IMR-90 (cell line): ENCODE data around the gene GDPD2. TPM values are rescaled to one million over a fixed set of nuclear protein-coding genes. Genes with fewer than 3 reads are reported as not detected.

Source experiments
- microRNA-seq, 2 experiments: library from miRNA; stranded (forward) in 1 of 2; unstranded in 1 of 2; fragments of 10-50 nt in 1 of 2; fragments of <30 nt in 1 of 2; gene quantifications in 1 of 2; microRNA quantifications in 1 of 2; one replicate each; pipeline versions ENCODE3 to v1.1.0; 2013 to 2020; ENCODE audit not compliant: insufficient read depth in 1 of 2, insufficient read length in 1 of 2, unreplicated experiment in 1 of 2
- polyA plus RNA-seq, 3 experiments: library from polyadenylated mRNA; depleted of rRNA; stranded (reverse); fragments of >200 nt; gene quantifications; 2 replicates each; pipeline ENCODE4 v1.2.3, GENCODE V29; 2012; ENCODE audit warnings: low replicate concordance in 1 of 3
- small RNA-seq, 5 experiments: library from RNA; depleted of rRNA; stranded (forward); fragments of <200 nt; gene quantifications; one replicate each; pipeline ENCODE3, GENCODE V24; 2012
- total RNA-seq: library from RNA; depleted of rRNA; stranded (reverse); fragments of >200 nt; gene quantifications from 2 replicates; pipeline ENCODE4 v1.2.3, GENCODE V29; 2012; rRNA removed

GDPD2 gene
- total and polyA plus RNA-seq, 2 of the 4 experiments (the other 2 are of a cell fraction) = not detected

Small RNA genes lying within 50 kb of the gene (microRNA-seq; reads per million reads assigned to microRNA genes)
- gene RNU4-81P (ENCODE audit: insufficient read depth, insufficient read length) (not detected), gene RNY4P23 (ENCODE audit: insufficient read depth, insufficient read length) (4.1 reads per million)

Small RNA genes lying within 50 kb of the gene (small RNA-seq; reads per million reads assigned to genes)
- 0 reads per million in 5 experiments for gene RNU4-81P
- gene RNY4P23 = 0.21 to 19.9 (median 2.4) reads per million in 5 experiments

Other genes starting within 250 kb of the GDPD2 start
- gene DGAT2L6, start 245.8 kb upstream of the GDPD2 start, total RNA-seq = not detected in 2 replicates
- gene DGAT2L6, start 245.8 kb upstream of the GDPD2 start, polyA plus RNA-seq (2012; rRNA removed) = not detected in 2 replicates
- gene AWAT1, start 188.7 kb upstream of the GDPD2 start, total RNA-seq = not detected in 2 replicates
- not detected in 2 replicates for gene AWAT1, start 188.7 kb upstream of the GDPD2 start, polyA plus RNA-seq (2012; rRNA removed)
- gene P2RY4, start 163.1 kb upstream of the GDPD2 start, total RNA-seq = not detected in 2 replicates
- 0.14 and 0.20 TPM in 2 replicates for gene P2RY4, start 163.1 kb upstream of the GDPD2 start, polyA plus RNA-seq (2012; rRNA removed)
- not detected in 2 replicates for gene ARR3, start 155.0 kb upstream of the GDPD2 start, total RNA-seq
- gene ARR3, start 155.0 kb upstream of the GDPD2 start, polyA plus RNA-seq (2012; rRNA removed) = not detected in 2 replicates
- gene RAB41, start 141.1 kb upstream of the GDPD2 start, total RNA-seq = not detected in 2 replicates
- not detected in 2 replicates for gene RAB41, start 141.1 kb upstream of the GDPD2 start, polyA plus RNA-seq (2012; rRNA removed)
- gene PDZD11, start 133.4 kb upstream of the GDPD2 start, total RNA-seq = 66.4 and 84.1 TPM in 2 replicates
- gene PDZD11, start 133.4 kb upstream of the GDPD2 start, polyA plus RNA-seq (2012; rRNA removed) = 100 and 105 TPM in 2 replicates
- gene KIF4A, start 133.2 kb upstream of the GDPD2 start, total RNA-seq = 19.0 and 24.4 TPM in 2 replicates
- 9.4 and 10.0 TPM in 2 replicates for gene KIF4A, start 133.2 kb upstream of the GDPD2 start, polyA plus RNA-seq (2012; rRNA removed)
- 18.9 and 27.1 TPM in 2 replicates for gene DLG3, start 21.5 kb downstream of the GDPD2 start, total RNA-seq
- 11.0 and 14.2 TPM in 2 replicates for gene DLG3, start 21.5 kb downstream of the GDPD2 start, polyA plus RNA-seq (2012; rRNA removed)